HepG2 (cell line): ENCODE data around the gene ADAMTS17. TPM values are rescaled to one million over a fixed set of nuclear protein-coding genes. Genes with fewer than 3 reads are reported as not detected.

Experiments
- ATAC-seq: fragments of 200-7000 bp; cut with Tn5 transposase; 3 replicates; pipeline ENCODE4 v1.9.1; 2020; ENCODE audit warnings: mild to moderate bottlenecking, moderate library complexity
- BruUV-seq: library from RNA; stranded (reverse); fragments of 400-500 nt; replicated peaks from 2 replicates; lab custom pipeline; 2021; lab: Mats Ljungman, UMichigan
- CTCF ChIA-PET: fragments of 300-600 bp; formaldehyde crosslinking; extraction: SDS; loops from one replicate; lab custom pipeline; 2021; ENCODE audit warnings: low total read pairs, inconsistent platforms, low intra/inter-chr PET ratio; lab: Yijun Ruan, JAX
- POLR2A ChIA-PET: fragments of 350-600 bp; sonication (Branson Sonifier 250); formaldehyde crosslinking; loops from one replicate; lab custom pipeline; 2020; ENCODE audit warnings: antibody characterized with exemption, inconsistent platforms; lab: Yijun Ruan, JAX
- DNase-seq: peaks from one replicate; pipeline ENCODE4 v3.0.0-alpha.2; 2015; ENCODE audit warnings: low spot score
- FAIRE-seq: peaks from 3 replicates; lab custom pipeline; 2011; peaks lifted over from hg19 to GRCh38; lab: Jason Lieb, UNC
- H2AFZ ChIP-seq: one replicate; pipeline ENCODE4 v1.6.1; 2011; ENCODE audit warnings: low read length, inconsistent platforms
- H3K27ac ChIP-seq: fragments of 300-600 bp; 3 replicates; pipeline ENCODE4 v1.8.0; 2011; ENCODE audit warnings: mixed run types, mild to moderate bottlenecking, mixed read lengths, low read length, inconsistent platforms; ENCODE audit not compliant: insufficient read depth; ENCODE audit errors: extremely low read length
- H3K27me3 ChIP-seq, 2 experiments: fragments of 200-600 bp in 1 of 2; 2 replicates in 1 of 2; 3 replicates in 1 of 2; pipeline versions ENCODE4 v1.6.0 to v1.8.0; 2011; ENCODE audit warnings: low read length in 2 of 2, mild to moderate bottlenecking in 2 of 2, moderate library complexity in 2 of 2, inconsistent platforms in 1 of 2; ENCODE audit not compliant: insufficient read depth in 2 of 2, control insufficient read depth in 1 of 2
- H3K36me3 ChIP-seq, 2 experiments: fragments of 200-600 bp in 1 of 2; replicated peaks in 1 of 2; 2 replicates in 1 of 2; 3 replicates in 1 of 2; pipeline versions ENCODE4 v1.5.1 to v1.8.0; 2011; ENCODE audit warnings: low read length in 2 of 2, inconsistent platforms in 1 of 2; ENCODE audit not compliant: insufficient read depth in 2 of 2, control insufficient read depth in 1 of 2
- H3K4me1 ChIP-seq: 2 replicates; pipeline ENCODE4 v1.5.1; 2012; ENCODE audit warnings: low read length, inconsistent platforms; ENCODE audit not compliant: insufficient read depth
- H3K4me2 ChIP-seq: 2 replicates; pipeline ENCODE4 v1.6.0; 2011; ENCODE audit warnings: low read depth, low read length, inconsistent platforms
- H3K4me3 ChIP-seq, 3 experiments: fragments of 200-600 bp in 1 of 3; sonication (generic), shearing (Covaris generic) in 1 of 3; replicated peaks in 1 of 3; 2 replicates each; pipeline ENCODE4 v1.5.1; 2011 to 2016; ENCODE audit warnings: low read length in 3 of 3, inconsistent platforms in 2 of 3, low read depth in 2 of 3, mild to moderate bottlenecking in 2 of 3, control low read depth in 1 of 3, mixed read lengths in 1 of 3; ENCODE audit not compliant: insufficient read depth in 1 of 3
- H3K79me2 ChIP-seq: one replicate; pipeline ENCODE4 v1.6.1; 2011; ENCODE audit warnings: low read length, inconsistent platforms; ENCODE audit not compliant: insufficient read depth
- H3K9ac ChIP-seq: 2 replicates; pipeline ENCODE4 v1.6.0; 2011; ENCODE audit warnings: mild to moderate bottlenecking, low read depth, low read length, inconsistent platforms; ENCODE audit not compliant: insufficient read depth
- H3K9me3 ChIP-seq: 2 replicates; pipeline ENCODE4 v1.5.1; 2012; ENCODE audit warnings: mild to moderate bottlenecking, low read length
- H4K20me1 ChIP-seq: 2 replicates; pipeline ENCODE4 v1.6.0; 2011; ENCODE audit warnings: inconsistent platforms, mild to moderate bottlenecking, low read length, moderate library complexity; ENCODE audit not compliant: insufficient read depth
- BRCA1 ChIP-seq: sonication (generic); formaldehyde crosslinking; IDR thresholded peaks from 2 replicates; pipeline ENCODE4 v1.4.0; 2020; ENCODE audit warnings: missing genetic modification reagents
- CREBL2 ChIP-seq: sonication (generic); formaldehyde crosslinking; IDR thresholded peaks from 2 replicates; pipeline ENCODE4 v1.8.1; 2023; ENCODE audit warnings: missing genetic modification reagents, mild to moderate bottlenecking, borderline replicate concordance
- CSRNP1 ChIP-seq: sonication (generic); formaldehyde crosslinking; IDR thresholded peaks from 2 replicates; pipeline ENCODE4 v1.8.1; 2023; ENCODE audit warnings: mild to moderate bottlenecking, missing genetic modification reagents
- GFI1 ChIP-seq: sonication (generic); formaldehyde crosslinking; IDR thresholded peaks from 2 replicates; pipeline ENCODE4 v1.5.0; 2020; ENCODE audit warnings: missing genetic modification reagents, mild to moderate bottlenecking, borderline replicate concordance
- HNRNPUL1 ChIP-seq: fragments of 200-400 bp; formaldehyde crosslinking; IDR thresholded peaks from 2 replicates; pipeline ENCODE4 v1.6.1; 2017; ENCODE audit warnings: low read depth, mild to moderate bottlenecking, low read length, moderate library complexity
- MBNL3 ChIP-seq: fragments of 250-450 bp; sonication (Bioruptor Pico); conservative IDR thresholded peaks from 2 replicates; pipeline ENCODE4 v1.8.0; 2022; ENCODE audit warnings: mild to moderate bottlenecking, inconsistent platforms
- MIER3 ChIP-seq: IDR thresholded peaks from 2 replicates; pipeline ENCODE4 v1.6.1; 2016; ENCODE audit warnings: missing compliant biosample characterization, borderline replicate concordance
- RCOR2 ChIP-seq: IDR thresholded peaks from 2 replicates; pipeline ENCODE4 v1.6.1; 2016; ENCODE audit warnings: missing biosample characterization, missing genetic modification reagents
- SRSF4 ChIP-seq: fragments of 200-400 bp; formaldehyde crosslinking; IDR thresholded peaks from one replicate; pipeline ENCODE4 v1.6.1; 2018; ENCODE audit warnings: mild to moderate bottlenecking, low read depth, low read length, moderate library complexity; ENCODE audit not compliant: poor library complexity, severe bottlenecking
- ZFP36L1 ChIP-seq: sonication (generic); formaldehyde crosslinking; IDR thresholded peaks from 2 replicates; pipeline ENCODE4 v1.8.0; 2022; ENCODE audit warnings: mild to moderate bottlenecking, missing genetic modification reagents, moderate library complexity
- ZFP37 ChIP-seq: sonication (generic); formaldehyde crosslinking; IDR thresholded peaks from 2 replicates; pipeline ENCODE4 v1.4.0; 2020; ENCODE audit warnings: missing genetic modification reagents, borderline replicate concordance
- ZNF232 ChIP-seq: sonication (generic); formaldehyde crosslinking; IDR thresholded peaks from 2 replicates; pipeline ENCODE4 v1.4.0; 2020; ENCODE audit warnings: missing genetic modification reagents, borderline replicate concordance
- ZNF354B ChIP-seq: sonication (generic); formaldehyde crosslinking; IDR thresholded peaks from 2 replicates; pipeline ENCODE4 v1.8.0; 2022; ENCODE audit warnings: mild to moderate bottlenecking, missing genetic modification reagents
- ZNF446 ChIP-seq: sonication (generic); formaldehyde crosslinking; IDR thresholded peaks from 2 replicates; pipeline ENCODE4 v1.5.0; 2020; ENCODE audit warnings: mild to moderate bottlenecking, missing genetic modification reagents
- ZNF569 ChIP-seq: sonication (generic); formaldehyde crosslinking; IDR thresholded peaks from 2 replicates; pipeline ENCODE4 v1.5.0; 2020; ENCODE audit warnings: mild to moderate bottlenecking, missing genetic modification reagents, moderate library complexity, borderline replicate concordance
- WGBS: methylation state at CpG from one replicate; pipeline ENCODE4 v1.1.6; 2017; ENCODE audit warnings: low lambda C conversion rate; 5-methylcytosine and 5-hydroxymethylcytosine counted together
- in situ Hi-C: cut with HindIII; loops from 2 replicates; pipeline ENCODE4 v1.10.0; 2017; ENCODE audit warnings: low pct_unique_long_range_greater_than_20kb; ENCODE audit not compliant: extremely low pct_ligation_motif_present
- intact Hi-C: fragments of 100-400 bp; cut with micrococcal nuclease; formaldehyde crosslinking; loops from one replicate; pipeline ENCODE4 v1.10.0; 2022; ENCODE audit not compliant: unreplicated experiment
- polyA plus RNA-seq, 8 experiments: library from polyadenylated mRNA; depleted of rRNA in 3 of 8; stranded (reverse) in 7 of 8; unstranded in 1 of 8; fragments of >200 nt; fragmentation: Illumina TruSeq in 4 of 8; extraction: Trizol in 4 of 8; gene quantifications; 2 replicates each; pipeline versions ENCODE4 v1.2.1 to v1.2.3, GENCODE V29; 2011 to 2016; ENCODE audit warnings: low read depth in 4 of 8, missing spikeins in 1 of 8, mixed read lengths in 1 of 8; ENCODE audit not compliant: insufficient read depth in 1 of 8
- total RNA-seq, 5 experiments: library from RNA; depleted of rRNA; stranded (reverse); fragments of >200 nt; fragmentation: Illumina TruSeq; extraction: Trizol; gene quantifications; 2 replicates each; pipeline ENCODE4 v1.2.3, GENCODE V29; 2016; ENCODE audit warnings: low read depth in 1 of 5
- TF ChIP-seq, protein P1 (sequence below): sonication (generic); formaldehyde crosslinking; IDR thresholded peaks from 2 replicates; pipeline ENCODE4 v1.4.0; 2020; ENCODE audit warnings: missing genetic modification reagents, mild to moderate bottlenecking, borderline replicate concordance
- TF ChIP-seq, protein P2 (sequence below): sonication (generic); formaldehyde crosslinking; IDR thresholded peaks from 2 replicates; pipeline ENCODE4 v1.4.0; 2020; ENCODE audit warnings: missing genetic modification reagents

The ADAMTS17 gene
- total and polyA plus RNA-seq, 2 of the 13 experiments (the other 11 are each of a cell fraction or from before 2014, with no cell fraction given) = 0.02 to 0.04 TPM

DNA sequence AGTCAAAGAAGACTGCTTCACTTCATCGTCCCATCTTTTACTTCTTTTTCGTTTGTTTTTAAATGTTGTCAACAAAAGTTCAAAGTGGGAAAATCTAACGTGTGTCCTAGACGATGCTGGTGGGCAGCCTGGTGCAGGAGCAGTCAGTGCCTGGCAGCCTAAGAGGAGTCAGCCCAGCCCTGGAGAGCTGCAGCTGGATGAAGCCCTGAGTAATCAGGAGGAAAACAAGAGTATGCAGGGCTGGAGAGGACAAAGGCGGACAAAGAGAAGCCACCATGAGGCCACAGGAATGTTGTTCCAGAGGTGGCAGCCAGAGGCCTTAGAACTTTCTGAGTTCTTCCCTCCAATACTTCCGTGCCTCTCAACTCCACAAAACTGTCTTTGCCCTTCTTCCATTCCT lies 5.7 kb downstream of the ADAMTS17 start (continued):
- TF ChIP-seq, protein P1, sequence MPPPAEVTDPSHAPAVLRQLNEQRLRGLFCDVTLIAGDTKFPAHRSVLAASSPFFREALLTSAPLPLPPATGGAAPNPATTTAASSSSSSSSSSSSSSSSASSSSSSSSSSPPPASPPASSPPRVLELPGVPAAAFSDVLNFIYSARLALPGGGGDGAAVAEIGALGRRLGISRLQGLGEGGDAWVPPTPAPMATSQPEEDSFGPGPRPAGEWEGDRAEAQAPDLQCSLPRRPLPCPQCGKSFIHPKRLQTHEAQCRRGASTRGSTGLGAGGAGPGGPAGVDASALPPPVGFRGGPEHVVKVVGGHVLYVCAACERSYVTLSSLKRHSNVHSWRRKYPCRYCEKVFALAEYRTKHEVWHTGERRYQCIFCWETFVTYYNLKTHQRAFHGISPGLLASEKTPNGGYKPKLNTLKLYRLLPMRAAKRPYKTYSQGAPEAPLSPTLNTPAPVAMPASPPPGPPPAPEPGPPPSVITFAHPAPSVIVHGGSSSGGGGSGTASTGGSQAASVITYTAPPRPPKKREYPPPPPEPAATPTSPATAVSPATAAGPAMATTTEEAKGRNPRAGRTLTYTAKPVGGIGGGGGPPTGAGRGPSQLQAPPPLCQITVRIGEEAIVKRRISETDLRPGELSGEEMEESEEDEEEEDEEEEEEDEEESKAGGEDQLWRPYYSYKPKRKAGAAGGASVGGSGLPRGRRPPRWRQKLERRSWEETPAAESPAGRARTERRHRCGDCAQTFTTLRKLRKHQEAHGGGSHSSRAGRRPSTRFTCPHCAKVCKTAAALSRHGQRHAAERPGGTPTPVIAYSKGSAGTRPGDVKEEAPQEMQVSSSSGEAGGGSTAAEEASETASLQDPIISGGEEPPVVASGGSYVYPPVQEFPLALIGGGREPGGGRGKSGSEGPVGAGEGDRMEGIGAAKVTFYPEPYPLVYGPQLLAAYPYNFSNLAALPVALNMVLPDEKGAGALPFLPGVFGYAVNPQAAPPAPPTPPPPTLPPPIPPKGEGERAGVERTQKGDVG = no peak
- no peak for TF ChIP-seq ZNF232 (CRISPR knock-in tag)

DNA sequence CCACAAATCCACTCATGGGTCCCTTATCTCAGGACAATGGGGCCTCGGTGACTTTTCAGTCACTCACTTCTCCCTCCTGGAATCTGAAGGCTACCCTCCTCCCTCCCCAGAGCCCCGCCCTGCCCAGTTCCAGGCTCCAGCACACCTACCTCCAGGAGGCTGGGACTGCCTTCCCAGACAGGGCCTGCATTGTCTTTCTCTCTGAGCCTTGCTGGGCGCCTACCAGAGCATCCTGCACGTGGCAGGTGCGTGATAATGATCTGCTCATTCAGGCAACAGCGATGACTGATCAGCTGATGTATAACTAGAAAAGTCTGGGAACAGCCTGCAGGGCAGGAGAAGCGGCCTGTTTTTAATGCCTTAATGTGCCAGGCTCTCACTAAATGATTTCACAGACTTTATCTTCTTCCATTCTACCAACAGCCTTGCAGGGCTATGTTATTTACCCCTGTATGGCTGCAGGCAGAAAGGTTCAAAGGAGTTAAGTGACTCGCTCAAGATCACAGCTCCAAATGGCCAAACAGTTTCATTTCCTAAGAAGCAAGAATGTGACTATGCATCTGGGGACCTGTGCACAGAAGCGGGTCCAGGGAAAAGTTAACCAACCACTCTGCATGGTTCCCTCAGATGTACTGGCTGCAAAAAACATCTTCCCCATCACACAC lies 6.3 kb downstream of the ADAMTS17 start:
- ATAC-seq (no peak), FAIRE-seq (no peak), DNase-seq (no peak)
- Histone ChIP-seq H3K36me3 (no peaks in the 10 kb centered on the region), H3K9ac (no peak overlapping the region), H2AFZ (no peak overlapping the region), H3K27ac (no peak overlapping the region), H3K4me2 (no peak overlapping the region), H4K20me1 (no peaks in the 10 kb centered on the region), H3K4me3 (no peak overlapping the region), H3K9me3 (no peaks in the 10 kb centered on the region), H3K27me3 (peaks cover 0 to 8% of the 10 kb centered on the region in 2 experiments; a peak in 3 of 5 replicates), H3K79me2 (no peaks in the 10 kb centered on the region), H3K4me1 (peaks cover 4% of the 10 kb centered on the region; the same call in 1 of the 2 replicates)
- in situ Hi-C loops = loop anchor here (10.0 to 25.0 kb wide), 3 partner anchors 49 to 1073 kb away; partner anchors contain the start of gene LRRC28
- WGBS = 26% methylated on average over 8 of the region's 9 CpGs
- BruUV-seq = no TSS peak
- POLR2A ChIA-PET = no interaction called here
- CTCF ChIA-PET = no interaction called here
- intact Hi-C loops = no loop called here
- TF ChIP-seq SRSF4 = no peak
- no peak for TF ChIP-seq HNRNPUL1
- TF ChIP-seq MBNL3 = no peak
- no peak for TF ChIP-seq GFI1
- no peak for TF ChIP-seq BRCA1 (CRISPR knock-in tag)
- no peak for TF ChIP-seq ZNF354B (CRISPR knock-in tag)
- TF ChIP-seq ZFP37 (CRISPR knock-in tag) = no peak
- TF ChIP-seq ZNF569 (CRISPR knock-in tag) = no peak
- TF ChIP-seq RCOR2 (CRISPR knock-in tag) = no peak
- TF ChIP-seq, protein P2, sequence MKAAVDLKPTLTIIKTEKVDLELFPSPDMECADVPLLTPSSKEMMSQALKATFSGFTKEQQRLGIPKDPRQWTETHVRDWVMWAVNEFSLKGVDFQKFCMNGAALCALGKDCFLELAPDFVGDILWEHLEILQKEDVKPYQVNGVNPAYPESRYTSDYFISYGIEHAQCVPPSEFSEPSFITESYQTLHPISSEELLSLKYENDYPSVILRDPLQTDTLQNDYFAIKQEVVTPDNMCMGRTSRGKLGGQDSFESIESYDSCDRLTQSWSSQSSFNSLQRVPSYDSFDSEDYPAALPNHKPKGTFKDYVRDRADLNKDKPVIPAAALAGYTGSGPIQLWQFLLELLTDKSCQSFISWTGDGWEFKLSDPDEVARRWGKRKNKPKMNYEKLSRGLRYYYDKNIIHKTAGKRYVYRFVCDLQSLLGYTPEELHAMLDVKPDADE (CRISPR knock-in tag) = no peak
- TF ChIP-seq ZNF446 = no peak
- no peak for TF ChIP-seq ZFP36L1 (CRISPR knock-in tag)
- TF ChIP-seq CSRNP1 = no peak
- no peak for TF ChIP-seq CREBL2
- no peak for TF ChIP-seq MIER3 (CRISPR knock-in tag)
